ENCODE measurements around the gene SIGLEC5. TPM values are rescaled to one million over a fixed set of nuclear protein-coding genes. Genes with fewer than 3 reads are reported as not detected.

Gene SIGLEC5
- total and polyA plus RNA-seq, 7 experiments from 2014 or later = 0.24 to 2.4 TPM; not detected in 5

- ATAC-seq (no peak), DNase-seq (no peak)
- intact Hi-C loops (cut with micrococcal nuclease) = no loop called here
- POLR2A ChIA-PET = no interaction called here
- Mint-ChIP-seq H3K27me3 (peaks cover 11 to 54% (median 45%) of the 10 kb centered on the region in 5 donors), H3K36me3 (peaks cover 0 to 16% (median 7%) of the 10 kb centered on the region in 5 donors), H3K4me1 (peaks cover 0 to 2% (median 0%) of the 10 kb centered on the region in 7 donors), H3K27ac (no peak overlapping the region), H3K4me3 (no peak overlapping the region), H3K9me3 (peaks cover 6 to 36% (median 14%) of the 10 kb centered on the region in 11 donors)
- H3K36me3 ChIP-seq (ENCODE audit: control insufficient read depth in 2 of 3, insufficient read depth in 3 of 3, low read length in 3 of 3) = no peaks in the 10 kb centered on the region
- no peak overlapping the region for H3K4me3 ChIP-seq (ENCODE audit: low read length)
- no peaks in the 10 kb centered on the region for H3K4me1 ChIP-seq (ENCODE audit: control insufficient read depth in 2 of 2, insufficient read depth in 2 of 2, low read length in 2 of 2)
- H3K9me3 ChIP-seq (ENCODE audit: control insufficient read depth in 2 of 3, low read length in 3 of 3) = peaks cover 0 to 12% (median 0%) of the 10 kb centered on the region in 3 experiments
- no peaks in the 10 kb centered on the region for H3K27me3 ChIP-seq (ENCODE audit: control insufficient read depth in 2 of 2, insufficient read depth in 2 of 2, low read length in 2 of 2)
- CTCF ChIA-PET = no interaction called here
- no peak overlapping the region for H3K27ac ChIP-seq (ENCODE audit: low read depth, low read length)
Measured at GRCh38 chr19:51615991-51616390, 14.2 kb downstream of the SIGLEC5 start.

DNA sequence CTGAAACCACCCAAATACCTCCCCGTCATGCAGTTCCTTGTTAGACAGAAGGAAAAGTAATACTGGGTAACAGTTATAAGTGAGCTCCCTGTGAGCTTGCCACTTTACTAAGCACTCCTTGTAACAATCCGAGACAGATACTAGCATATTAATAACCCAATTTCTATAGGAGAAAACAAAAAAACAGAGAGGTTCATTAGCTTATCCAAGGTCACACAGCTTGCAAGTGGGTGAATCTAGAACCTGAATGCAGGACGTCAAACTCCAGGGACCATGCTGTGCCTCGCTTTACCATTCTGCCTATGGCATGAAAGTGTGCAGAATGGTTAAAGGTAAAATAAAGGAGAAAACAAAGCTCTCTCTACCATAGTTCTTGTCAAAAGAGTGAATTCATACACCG, 15.4 kb downstream of the SIGLEC5 start:
- Histone ChIP-seq H3K4me1 (ENCODE audit: control insufficient read depth in 2 of 2, insufficient read depth in 2 of 2, low read length in 2 of 2) (no peaks in the 10 kb centered on the region), H3K27ac (ENCODE audit: low read depth, low read length) (no peak overlapping the region), H3K4me3 (ENCODE audit: low read length) (no peak overlapping the region), H3K36me3 (ENCODE audit: control insufficient read depth in 2 of 3, insufficient read depth in 3 of 3, low read length in 3 of 3) (no peaks in the 10 kb centered on the region), H3K27me3 (ENCODE audit: control insufficient read depth in 2 of 2, insufficient read depth in 2 of 2, low read length in 2 of 2) (no peaks in the 10 kb centered on the region), H3K9me3 (ENCODE audit: control insufficient read depth in 2 of 3, low read length in 3 of 3) (peaks cover 0 to 12% (median 0%) of the 10 kb centered on the region in 3 experiments)
- H3K27me3 Mint-ChIP-seq = peaks cover 6 to 63% (median 55%) of the 10 kb centered on the region in 5 donors
- CTCF ChIA-PET = interaction anchor here (0.6 to 0.7 kb wide), 2 partner anchors 61 to 142 kb away, joined by 4 to 5 read pairs; no protein-coding TSS in a partner anchor
- intact Hi-C loops (cut with micrococcal nuclease) = no loop called here
- H3K4me3 Mint-ChIP-seq = no peak overlapping the region
- ATAC-seq = no peak
- peaks cover 0 to 16% (median 7%) of the 10 kb centered on the region in 5 donors for H3K36me3 Mint-ChIP-seq
- no peak for DNase-seq
- H3K4me1 Mint-ChIP-seq = peaks cover 0 to 2% (median 0%) of the 10 kb centered on the region in 7 donors
- POLR2A ChIA-PET = no interaction called here
- H3K9me3 Mint-ChIP-seq = peaks cover 6 to 48% (median 20%) of the 10 kb centered on the region in 11 donors
- H3K27ac Mint-ChIP-seq = no peak overlapping the region

DNA sequence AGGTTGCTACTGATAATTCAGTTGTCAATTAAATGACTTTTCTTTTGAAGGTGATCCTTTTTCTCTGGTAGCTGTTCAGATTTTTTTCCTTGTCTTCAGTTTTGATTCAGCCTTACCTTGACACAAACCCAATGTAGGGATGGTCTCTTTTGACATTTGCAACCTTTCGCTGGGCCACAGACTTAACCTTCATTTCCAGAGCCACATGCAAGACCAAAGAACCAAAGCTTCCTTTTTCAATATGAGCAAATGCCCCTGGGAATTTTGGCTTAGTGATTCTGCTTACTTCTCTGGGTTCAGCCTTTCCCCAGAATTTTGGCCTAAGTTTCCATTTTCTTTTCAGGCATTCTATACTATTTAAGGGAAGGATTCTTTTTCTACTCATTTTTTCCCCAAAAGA, 19.6 kb downstream of the SIGLEC5 start:
- Mint-ChIP-seq H3K4me3 (no peak overlapping the region), H3K9me3 (peaks cover 12 to 75% (median 26%) of the 10 kb centered on the region in 11 donors), H3K27ac (no peak overlapping the region), H3K27me3 (peaks cover 3 to 72% (median 69%) of the 10 kb centered on the region in 5 donors), H3K4me1 (peaks cover 0 to 5% (median 0%) of the 10 kb centered on the region in 7 donors), H3K36me3 (peaks cover 0 to 22% (median 11%) of the 10 kb centered on the region in 5 donors)
- Histone ChIP-seq H3K27me3 (ENCODE audit: control insufficient read depth in 2 of 2, insufficient read depth in 2 of 2, low read length in 2 of 2) (no peaks in the 10 kb centered on the region), H3K36me3 (ENCODE audit: control insufficient read depth in 2 of 3, insufficient read depth in 3 of 3, low read length in 3 of 3) (no peaks in the 10 kb centered on the region), H3K4me1 (ENCODE audit: control insufficient read depth in 2 of 2, insufficient read depth in 2 of 2, low read length in 2 of 2) (no peaks in the 10 kb centered on the region), H3K4me3 (ENCODE audit: low read length) (no peak overlapping the region), H3K9me3 (ENCODE audit: control insufficient read depth in 2 of 3, low read length in 3 of 3) (peaks cover 0 to 12% (median 0%) of the 10 kb centered on the region in 3 experiments), H3K27ac (ENCODE audit: low read depth, low read length) (no peak overlapping the region)
- ATAC-seq (no peak), DNase-seq (no peak)
- ChIA-PET CTCF (interaction anchor here (0.6 kb wide), 1 partner anchor 763 kb away, joined by 4 read pairs; no protein-coding TSS in a partner anchor), POLR2A (no interaction called here)
- intact Hi-C loops (cut with micrococcal nuclease) = no loop called here

DNA sequence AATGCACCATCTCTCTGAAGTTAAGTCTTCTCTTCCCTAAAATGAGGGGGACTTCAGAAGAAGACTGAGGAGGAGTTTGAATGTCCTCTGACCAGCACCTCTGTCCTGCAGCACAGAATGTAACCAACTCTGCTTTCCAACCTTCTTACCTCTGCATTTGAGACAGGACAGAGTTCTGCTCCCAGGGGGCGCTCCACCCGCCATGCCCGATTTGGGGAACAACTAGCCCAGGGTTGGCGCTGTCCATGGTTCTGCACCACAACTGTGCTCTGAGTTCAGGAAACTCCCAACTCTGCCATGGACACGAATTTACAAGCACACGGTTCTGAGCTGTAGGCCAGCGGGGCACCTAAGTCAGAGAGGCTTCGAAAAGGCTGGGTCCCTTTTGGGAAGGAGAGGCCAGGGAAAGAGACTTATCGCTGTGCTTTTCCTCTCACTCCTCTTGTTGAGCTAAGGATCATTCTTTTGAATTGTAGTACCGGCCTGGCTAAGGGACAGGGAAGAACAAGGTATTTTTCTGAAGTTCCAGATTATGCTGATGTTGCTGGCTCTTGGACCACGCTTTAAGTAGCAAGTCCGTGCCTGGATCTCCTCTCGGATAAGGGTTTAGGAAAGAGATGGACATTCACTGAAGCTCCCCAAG, 22.2 kb downstream of the SIGLEC5 start:
- peaks cover 6 to 60% (median 52%) of the 10 kb centered on the region in 5 donors for H3K27me3 Mint-ChIP-seq
- H3K4me3 Mint-ChIP-seq = no peak overlapping the region
- peaks cover 11 to 80% (median 29%) of the 10 kb centered on the region in 11 donors for H3K9me3 Mint-ChIP-seq
- ATAC-seq (peak; percentile 88), DNase-seq (peak in 8 of 9 donors; percentile 19 to 75 (median 36))
- Histone ChIP-seq H3K4me1 (ENCODE audit: control insufficient read depth in 2 of 2, insufficient read depth in 2 of 2, low read length in 2 of 2) (no peaks in the 10 kb centered on the region), H3K9me3 (ENCODE audit: control insufficient read depth in 2 of 3, low read length in 3 of 3) (peaks cover 0 to 8% (median 0%) of the 10 kb centered on the region in 3 experiments), H3K27me3 (ENCODE audit: control insufficient read depth in 2 of 2, insufficient read depth in 2 of 2, low read length in 2 of 2) (no peaks in the 10 kb centered on the region), H3K36me3 (ENCODE audit: control insufficient read depth in 2 of 3, insufficient read depth in 3 of 3, low read length in 3 of 3) (no peaks in the 10 kb centered on the region), H3K27ac (ENCODE audit: low read depth, low read length) (no peak overlapping the region), H3K4me3 (ENCODE audit: low read length) (no peak overlapping the region)
- intact Hi-C loops (cut with micrococcal nuclease) = loop anchor here (2.0 to 5.0 kb wide), 2 partner anchors 171 to 186 kb away; no protein-coding TSS in a partner anchor
- H3K4me1 Mint-ChIP-seq = peaks cover 0 to 5% (median 0%) of the 10 kb centered on the region in 7 donors
- CTCF ChIA-PET = no interaction called here
- no peak overlapping the region for H3K27ac Mint-ChIP-seq
- POLR2A ChIA-PET = no interaction called here
- H3K36me3 Mint-ChIP-seq = peaks cover 0 to 30% (median 21%) of the 10 kb centered on the region in 5 donors

- peak; percentile 45 for ATAC-seq
- Histone ChIP-seq H3K4me3 (ENCODE audit: low read length) (no peak overlapping the region), H3K27me3 (ENCODE audit: control insufficient read depth in 2 of 2, insufficient read depth in 2 of 2, low read length in 2 of 2) (no peaks in the 10 kb centered on the region), H3K9me3 (ENCODE audit: control insufficient read depth in 2 of 3, low read length in 3 of 3) (no peaks in the 10 kb centered on the region), H3K27ac (ENCODE audit: low read depth, low read length) (no peak overlapping the region), H3K4me1 (ENCODE audit: control insufficient read depth in 2 of 2, insufficient read depth in 2 of 2, low read length in 2 of 2) (no peaks in the 10 kb centered on the region), H3K36me3 (ENCODE audit: control insufficient read depth in 2 of 3, insufficient read depth in 3 of 3, low read length in 3 of 3) (no peaks in the 10 kb centered on the region)
- ChIA-PET CTCF (no interaction called here), POLR2A (no interaction called here)
- no peak for DNase-seq
- Mint-ChIP-seq H3K4me3 (no peak overlapping the region), H3K27ac (no peak overlapping the region), H3K27me3 (peaks cover 15 to 58% (median 47%) of the 10 kb centered on the region in 5 donors), H3K9me3 (peaks cover 8 to 76% (median 22%) of the 10 kb centered on the region in 11 donors), H3K36me3 (peaks cover 0 to 28% (median 20%) of the 10 kb centered on the region in 5 donors), H3K4me1 (peaks cover 0 to 5% (median 0%) of the 10 kb centered on the region in 7 donors)
- intact Hi-C loops (cut with micrococcal nuclease) = loop anchor here in 1 of 2 donors (5.0 kb wide), 1 partner anchor 185 kb away; no protein-coding TSS in a partner anchor
Measured at GRCh38 chr19:51607077-51607476, 23.1 kb downstream of the SIGLEC5 start.

- Histone ChIP-seq H3K36me3 (ENCODE audit: control insufficient read depth in 2 of 3, insufficient read depth in 3 of 3, low read length in 3 of 3) (no peaks in the 10 kb centered on the region), H3K27ac (ENCODE audit: low read depth, low read length) (no peak overlapping the region), H3K4me3 (ENCODE audit: low read length) (no peak overlapping the region), H3K9me3 (ENCODE audit: control insufficient read depth in 2 of 3, low read length in 3 of 3) (no peaks in the 10 kb centered on the region), H3K27me3 (ENCODE audit: control insufficient read depth in 2 of 2, insufficient read depth in 2 of 2, low read length in 2 of 2) (no peaks in the 10 kb centered on the region), H3K4me1 (ENCODE audit: control insufficient read depth in 2 of 2, insufficient read depth in 2 of 2, low read length in 2 of 2) (no peaks in the 10 kb centered on the region)
- peaks cover 0 to 31% (median 14%) of the 10 kb centered on the region in 5 donors for H3K36me3 Mint-ChIP-seq
- intact Hi-C loops (cut with micrococcal nuclease) = no loop called here
- ATAC-seq = no peak
- ChIA-PET CTCF (interaction anchor here (1.0 kb wide), 1 partner anchor 21 kb away, joined by 3 read pairs; no protein-coding TSS in a partner anchor), POLR2A (no interaction called here)
- peaks cover 0 to 12% (median 3%) of the 10 kb centered on the region in 7 donors for H3K4me1 Mint-ChIP-seq
- H3K4me3 Mint-ChIP-seq = peak overlapping the region in 3 of 10 donors; percentile 21 to 54 (median 39)
- no peak for DNase-seq
- H3K9me3 Mint-ChIP-seq = peaks cover 0 to 44% (median 13%) of the 10 kb centered on the region in 11 donors
- H3K27me3 Mint-ChIP-seq = peaks cover 27 to 46% (median 38%) of the 10 kb centered on the region in 5 donors
- no peak overlapping the region for H3K27ac Mint-ChIP-seq
Measured at GRCh38 chr19:51602189-51602854, 27.9 kb downstream of the SIGLEC5 start.

Data from naive thymus-derived CD4-positive, alpha-beta T cell (primary cell).